ENCODE results near the gene NUP50.

GRCh38 chr22:45224331-45224730 lies 60.6 kb downstream of the NUP50 start:
- TF ChIP-seq, protein P1, sequence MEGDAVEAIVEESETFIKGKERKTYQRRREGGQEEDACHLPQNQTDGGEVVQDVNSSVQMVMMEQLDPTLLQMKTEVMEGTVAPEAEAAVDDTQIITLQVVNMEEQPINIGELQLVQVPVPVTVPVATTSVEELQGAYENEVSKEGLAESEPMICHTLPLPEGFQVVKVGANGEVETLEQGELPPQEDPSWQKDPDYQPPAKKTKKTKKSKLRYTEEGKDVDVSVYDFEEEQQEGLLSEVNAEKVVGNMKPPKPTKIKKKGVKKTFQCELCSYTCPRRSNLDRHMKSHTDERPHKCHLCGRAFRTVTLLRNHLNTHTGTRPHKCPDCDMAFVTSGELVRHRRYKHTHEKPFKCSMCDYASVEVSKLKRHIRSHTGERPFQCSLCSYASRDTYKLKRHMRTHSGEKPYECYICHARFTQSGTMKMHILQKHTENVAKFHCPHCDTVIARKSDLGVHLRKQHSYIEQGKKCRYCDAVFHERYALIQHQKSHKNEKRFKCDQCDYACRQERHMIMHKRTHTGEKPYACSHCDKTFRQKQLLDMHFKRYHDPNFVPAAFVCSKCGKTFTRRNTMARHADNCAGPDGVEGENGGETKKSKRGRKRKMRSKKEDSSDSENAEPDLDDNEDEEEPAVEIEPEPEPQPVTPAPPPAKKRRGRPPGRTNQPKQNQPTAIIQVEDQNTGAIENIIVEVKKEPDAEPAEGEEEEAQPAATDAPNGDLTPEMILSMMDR (IDR thresholded peaks at IDR 0.05; ENCODE audit: insufficient read depth, low read length), result no peak
- TF ChIP-seq, protein P2, sequence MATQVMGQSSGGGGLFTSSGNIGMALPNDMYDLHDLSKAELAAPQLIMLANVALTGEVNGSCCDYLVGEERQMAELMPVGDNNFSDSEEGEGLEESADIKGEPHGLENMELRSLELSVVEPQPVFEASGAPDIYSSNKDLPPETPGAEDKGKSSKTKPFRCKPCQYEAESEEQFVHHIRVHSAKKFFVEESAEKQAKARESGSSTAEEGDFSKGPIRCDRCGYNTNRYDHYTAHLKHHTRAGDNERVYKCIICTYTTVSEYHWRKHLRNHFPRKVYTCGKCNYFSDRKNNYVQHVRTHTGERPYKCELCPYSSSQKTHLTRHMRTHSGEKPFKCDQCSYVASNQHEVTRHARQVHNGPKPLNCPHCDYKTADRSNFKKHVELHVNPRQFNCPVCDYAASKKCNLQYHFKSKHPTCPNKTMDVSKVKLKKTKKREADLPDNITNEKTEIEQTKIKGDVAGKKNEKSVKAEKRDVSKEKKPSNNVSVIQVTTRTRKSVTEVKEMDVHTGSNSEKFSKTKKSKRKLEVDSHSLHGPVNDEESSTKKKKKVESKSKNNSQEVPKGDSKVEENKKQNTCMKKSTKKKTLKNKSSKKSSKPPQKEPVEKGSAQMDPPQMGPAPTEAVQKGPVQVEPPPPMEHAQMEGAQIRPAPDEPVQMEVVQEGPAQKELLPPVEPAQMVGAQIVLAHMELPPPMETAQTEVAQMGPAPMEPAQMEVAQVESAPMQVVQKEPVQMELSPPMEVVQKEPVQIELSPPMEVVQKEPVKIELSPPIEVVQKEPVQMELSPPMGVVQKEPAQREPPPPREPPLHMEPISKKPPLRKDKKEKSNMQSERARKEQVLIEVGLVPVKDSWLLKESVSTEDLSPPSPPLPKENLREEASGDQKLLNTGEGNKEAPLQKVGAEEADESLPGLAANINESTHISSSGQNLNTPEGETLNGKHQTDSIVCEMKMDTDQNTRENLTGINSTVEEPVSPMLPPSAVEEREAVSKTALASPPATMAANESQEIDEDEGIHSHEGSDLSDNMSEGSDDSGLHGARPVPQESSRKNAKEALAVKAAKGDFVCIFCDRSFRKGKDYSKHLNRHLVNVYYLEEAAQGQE (IDR thresholded peaks at IDR 0.05; ENCODE audit: insufficient replicate concordance, low read depth), result no peak
- no peak for TF ChIP-seq POLR2AphosphoS5 (IDR thresholded peaks at IDR 0.05; ENCODE audit: low read depth)
- TF ChIP-seq GABPA (IDR thresholded peaks at IDR 0.05; ENCODE audit: low read depth), result no peak
- TF ChIP-seq SPI1 (IDR thresholded peaks at IDR 0.05; ENCODE audit: borderline replicate concordance, low read depth), result no peak

Measured in HL-60 (cell line).